ENCODE results near the gene ADAP1.
"Not testable (repeated sequence)": the region's sequence is repeated elsewhere in the genome, so short reads cannot be mapped to it uniquely, and the experiment has no call there.

Gene ADAP1

DNA sequence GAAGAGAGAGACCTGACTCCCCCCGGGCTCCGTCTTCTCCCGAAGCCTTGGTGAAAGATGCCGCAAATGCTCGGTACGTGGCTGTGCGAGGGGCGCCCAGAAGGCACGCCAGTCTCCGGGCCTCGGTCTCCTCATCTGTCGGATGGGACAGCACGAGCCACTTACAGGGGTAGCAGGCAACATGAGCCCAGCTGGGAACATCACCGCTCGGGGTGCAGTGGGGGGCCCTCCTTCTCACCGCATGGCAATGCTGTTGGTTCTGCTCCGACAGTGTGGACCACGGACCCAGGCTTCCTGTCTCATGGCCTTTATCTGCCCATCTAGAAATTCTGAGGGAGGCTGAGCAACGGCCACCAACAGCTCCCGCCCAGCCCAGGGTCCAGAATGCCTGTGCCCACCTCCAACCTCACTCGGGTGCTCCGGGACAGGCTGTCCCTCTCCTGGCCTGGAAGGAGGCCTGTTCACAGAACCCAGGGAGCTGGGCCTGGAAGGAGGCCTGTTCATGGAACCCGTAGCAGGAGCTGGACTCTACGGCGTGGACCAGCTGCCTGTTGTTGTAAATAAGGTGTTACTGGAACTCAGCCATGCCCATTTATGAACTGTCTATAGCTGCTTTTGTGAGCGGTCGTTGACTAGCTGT lies 15.8 kb downstream of the ADAP1 start:
- no peak for DNase-seq (ENCODE audit: low read depth, low spot score)

DNA sequence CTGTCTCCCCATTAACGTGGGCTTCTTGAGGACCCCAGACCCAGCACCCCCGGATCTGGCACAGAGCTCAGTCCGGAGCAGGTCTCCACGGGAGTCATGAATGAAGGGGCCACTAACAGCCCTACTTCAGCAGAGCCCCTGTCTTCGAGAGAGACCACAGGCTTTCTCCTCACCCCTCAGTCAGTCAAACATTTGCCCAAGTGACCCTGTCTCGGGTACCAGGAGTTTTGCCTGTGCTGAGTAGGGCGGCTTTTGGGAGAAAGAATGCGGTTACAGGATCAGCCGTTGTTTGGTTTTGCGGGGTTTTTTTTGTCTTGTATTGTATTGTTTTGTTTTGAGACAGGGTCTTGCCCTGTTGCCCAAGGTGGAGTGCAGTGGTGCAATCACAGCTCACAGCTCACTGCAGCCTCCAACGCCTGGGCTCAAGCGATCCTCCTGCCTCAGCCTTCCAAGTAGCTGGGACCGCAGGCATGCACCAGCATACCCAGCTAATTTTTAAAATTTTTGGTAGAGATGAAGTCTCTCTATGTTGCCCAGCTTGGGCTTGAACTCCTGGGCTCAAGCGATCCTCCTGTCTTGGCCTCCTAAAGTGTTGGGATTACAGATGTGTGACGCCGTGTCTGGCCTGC lies 16.5 kb downstream of the ADAP1 start:
- DNase-seq (ENCODE audit: low read depth, low spot score): no peak

DNA sequence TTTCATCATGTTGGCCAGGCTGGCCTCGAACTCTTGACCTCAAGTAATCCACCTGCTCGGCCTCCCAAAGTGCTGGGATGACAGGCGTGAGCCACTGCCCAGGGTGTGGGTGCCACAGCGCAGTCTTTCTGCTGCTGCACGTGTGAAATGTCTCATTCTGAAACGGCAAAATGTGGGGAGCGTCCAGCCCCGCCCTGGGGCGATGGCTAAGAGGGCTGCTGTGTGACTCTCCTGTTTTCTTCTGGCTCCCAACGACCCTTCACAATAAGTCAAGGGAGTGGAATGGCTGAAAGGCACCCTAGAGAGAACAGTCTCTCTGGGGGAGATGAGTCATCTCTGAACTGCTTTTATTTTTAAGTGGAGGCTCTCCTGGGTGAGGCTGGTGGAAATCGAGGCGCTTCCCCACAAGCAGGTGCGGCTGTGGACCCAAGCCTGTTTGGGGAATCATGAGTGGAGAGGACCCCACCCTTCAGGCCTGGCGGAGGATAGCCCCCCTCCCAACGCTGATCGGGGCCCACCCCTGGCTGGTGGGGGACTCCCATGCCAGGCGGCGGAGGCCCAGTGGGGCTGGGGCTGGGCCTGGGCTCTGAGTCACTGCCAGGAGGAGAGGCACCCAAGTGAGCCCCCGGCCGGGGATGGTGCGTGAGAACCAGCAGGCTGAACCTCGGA lies 18.0 kb downstream of the ADAP1 start:
- DNase-seq (ENCODE audit: low read depth, low spot score): no peak

DNA sequence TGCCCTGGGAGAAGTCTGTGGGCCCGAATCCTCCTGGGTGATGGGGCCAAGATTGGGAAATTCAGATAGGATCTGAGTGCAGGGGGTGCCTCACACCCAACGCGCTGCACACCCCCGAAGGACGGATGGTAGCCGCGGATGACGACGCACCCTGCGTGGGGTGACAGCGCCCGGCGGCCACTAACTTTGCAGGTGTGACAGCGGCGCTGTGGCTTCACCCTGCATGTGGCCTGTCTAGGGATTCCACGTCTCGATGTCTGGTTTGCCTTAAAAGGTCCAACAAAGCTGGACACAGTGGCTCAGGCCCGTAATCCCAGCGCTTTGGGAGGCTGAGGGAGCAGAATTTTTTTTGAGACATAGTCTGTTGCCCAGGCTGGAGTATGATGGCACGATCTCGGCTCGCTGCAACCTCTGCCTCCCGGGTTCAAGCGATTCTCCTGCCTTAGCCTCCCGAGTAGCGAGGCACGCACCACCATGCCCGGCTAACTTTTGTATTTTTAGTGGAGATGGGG lies 18.6 kb downstream of the ADAP1 start:
- no peak for DNase-seq (ENCODE audit: low read depth, low spot score)

DNA sequence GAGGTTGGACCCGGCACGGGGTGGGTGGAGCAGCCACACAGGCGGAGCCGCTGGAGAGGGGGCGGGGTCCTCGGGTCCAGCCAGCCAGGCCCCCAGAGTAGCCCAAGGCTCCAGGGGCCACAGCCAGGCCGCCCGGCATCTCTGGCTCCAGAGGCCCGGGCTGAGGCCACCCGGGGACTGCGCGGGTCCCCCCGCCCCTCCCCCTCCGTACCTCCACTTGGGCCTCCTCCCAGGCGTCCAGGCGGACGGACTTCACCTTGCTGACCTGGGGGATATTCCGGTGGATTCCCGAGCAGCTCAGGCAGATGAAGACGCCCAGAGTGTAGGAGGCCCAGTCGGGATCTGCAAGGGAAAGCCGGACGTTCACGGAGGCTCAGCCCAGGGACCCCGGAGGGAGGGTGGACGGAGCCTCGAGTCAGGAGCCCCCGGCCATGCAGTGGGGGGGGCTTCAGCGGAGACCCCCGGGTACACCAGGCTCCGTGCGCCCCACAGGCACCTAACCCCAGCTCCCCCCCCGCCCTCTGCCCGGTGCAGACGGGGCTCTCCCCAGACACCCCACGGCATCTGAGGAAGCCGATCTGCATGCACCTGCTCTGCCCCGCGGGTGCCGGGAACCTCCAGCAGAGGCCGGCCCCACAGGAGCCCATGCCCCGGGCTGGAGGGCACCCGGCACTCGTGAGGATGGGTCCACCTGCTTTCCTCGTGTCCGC lies 19.2 kb downstream of the ADAP1 start:
- DNase-seq (ENCODE audit: low read depth, low spot score): no peak

DNA sequence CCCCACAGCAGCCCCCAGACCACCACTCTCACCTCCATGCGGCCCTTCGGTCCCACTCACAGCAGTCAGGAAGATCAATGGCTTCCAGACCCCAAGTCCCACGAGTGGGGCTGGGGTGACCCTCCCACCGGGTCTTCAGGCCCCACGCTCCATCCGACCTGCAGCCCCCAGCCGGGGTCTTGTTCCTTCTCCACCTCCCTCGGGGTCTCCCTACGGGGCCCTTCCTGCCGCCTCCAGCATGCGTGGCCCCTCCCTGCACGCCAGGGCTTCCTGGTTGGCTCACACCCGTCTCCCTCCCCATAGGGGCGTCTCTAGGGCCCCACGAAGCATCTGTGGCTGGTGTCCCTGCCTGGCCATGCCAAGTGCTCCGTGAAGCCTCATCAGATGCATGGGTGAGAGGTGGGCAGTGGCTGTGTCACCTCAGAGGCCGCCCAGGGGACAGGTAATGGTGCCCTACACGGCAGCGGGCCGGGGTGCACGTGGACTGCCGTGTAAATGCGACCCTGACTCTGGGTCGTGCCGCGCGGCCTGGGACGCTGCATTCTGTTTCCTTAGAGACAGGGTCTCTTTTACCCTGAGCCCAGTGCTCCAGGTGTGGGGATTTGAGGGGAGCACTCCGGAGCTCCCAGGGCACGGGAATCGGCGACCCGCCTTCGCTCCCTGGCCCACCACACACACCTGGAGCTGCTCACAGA lies 19.9 kb downstream of the ADAP1 start:
- no peak for DNase-seq (ENCODE audit: low read depth, low spot score)

DNA sequence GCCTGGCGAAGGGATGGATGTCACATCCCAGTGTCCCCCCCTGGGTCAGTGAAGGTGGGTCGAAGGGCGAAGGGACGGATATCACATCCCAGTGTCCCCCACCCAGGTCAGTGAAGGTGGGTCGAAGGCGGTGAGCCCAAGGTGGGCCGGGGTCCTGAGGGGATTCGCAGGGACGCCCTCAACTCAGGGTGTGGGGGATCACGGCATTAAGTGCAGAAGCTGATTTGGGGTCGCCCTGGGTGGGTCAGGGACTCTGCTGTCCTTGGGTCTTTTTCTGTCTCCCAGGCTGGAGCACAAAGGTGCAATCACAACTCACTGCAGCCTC lies 21.9 kb downstream of the ADAP1 start:
- DNase-seq (ENCODE audit: low read depth, low spot score): no peak

DNA sequence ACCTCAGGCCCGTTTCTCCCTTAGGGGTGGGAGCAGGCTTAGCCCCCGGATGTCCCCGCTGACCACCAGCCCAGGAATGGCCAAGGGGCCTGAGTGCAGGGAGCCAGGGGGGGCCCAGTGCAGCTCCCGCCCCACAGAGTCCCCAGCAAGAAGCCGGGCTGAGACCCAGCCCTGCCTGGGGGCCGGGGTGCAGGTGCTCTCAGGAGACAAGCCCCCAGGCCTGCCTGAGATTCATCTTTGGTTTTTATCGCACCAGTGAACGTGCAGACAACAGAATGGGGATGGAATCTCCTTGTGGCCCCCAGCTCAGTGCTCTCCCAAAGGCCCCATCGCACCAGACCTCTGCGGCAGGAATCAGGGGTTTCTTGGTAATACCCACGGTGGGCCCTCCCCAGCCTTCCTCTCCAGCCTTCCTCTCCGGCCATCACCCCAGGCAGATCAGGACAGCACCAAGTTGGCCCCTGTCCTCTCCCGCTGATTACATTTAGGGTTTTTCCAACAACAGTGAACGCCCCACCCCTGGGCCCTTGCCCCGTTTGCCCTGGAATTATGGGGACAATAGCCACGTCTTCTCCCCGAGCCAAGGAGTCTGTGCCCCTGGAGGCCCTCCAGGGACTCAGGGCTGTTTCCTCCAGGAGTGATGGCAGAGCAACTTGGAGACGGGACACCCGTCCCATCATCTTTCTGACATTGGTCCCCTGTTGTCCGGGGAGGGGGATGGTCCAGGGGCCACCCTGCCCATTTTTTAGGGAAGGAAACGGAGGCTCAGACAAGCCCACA lies 22.4 kb downstream of the ADAP1 start:
- DNase-seq (ENCODE audit: low read depth, low spot score): no peak

DNA sequence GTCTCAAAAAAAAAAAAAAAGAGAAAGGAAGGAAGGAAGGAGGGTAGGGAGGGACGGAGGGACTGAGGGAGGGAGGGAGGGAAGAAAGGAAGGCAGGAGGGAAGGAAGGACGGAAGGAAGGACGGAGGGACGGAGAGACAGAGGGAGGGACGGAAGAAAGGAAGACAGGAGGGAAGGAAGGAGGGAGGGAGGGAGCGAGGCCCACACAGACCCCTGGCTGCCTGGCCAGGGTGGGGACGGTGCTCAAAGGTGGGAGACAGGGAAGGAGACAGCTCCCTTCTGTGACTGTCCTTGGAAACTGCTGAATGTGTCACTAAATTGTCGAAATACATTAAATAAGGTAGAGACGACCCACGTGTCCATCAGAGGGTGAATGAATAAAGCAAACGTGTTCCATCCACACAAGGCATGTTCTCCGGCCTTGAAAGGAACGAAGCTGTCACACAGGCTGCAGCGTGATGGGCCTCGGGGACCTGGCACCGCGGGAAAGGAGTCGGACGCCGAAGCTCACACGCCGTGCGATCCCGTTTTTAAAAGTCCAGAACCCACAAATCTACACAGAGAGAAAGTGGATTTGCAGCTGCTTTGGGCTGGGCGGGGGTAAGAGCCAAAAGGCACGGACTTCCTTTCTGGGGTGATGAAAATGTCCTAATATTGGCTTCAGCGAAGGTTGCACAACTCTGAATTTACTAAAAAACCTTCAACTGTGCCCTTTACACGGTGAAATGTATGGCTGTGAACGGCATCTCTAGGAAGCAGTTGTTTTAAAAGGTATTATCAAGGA lies 23.3 kb downstream of the ADAP1 start:
- DNase-seq (ENCODE audit: low read depth, low spot score): no peak

DNA sequence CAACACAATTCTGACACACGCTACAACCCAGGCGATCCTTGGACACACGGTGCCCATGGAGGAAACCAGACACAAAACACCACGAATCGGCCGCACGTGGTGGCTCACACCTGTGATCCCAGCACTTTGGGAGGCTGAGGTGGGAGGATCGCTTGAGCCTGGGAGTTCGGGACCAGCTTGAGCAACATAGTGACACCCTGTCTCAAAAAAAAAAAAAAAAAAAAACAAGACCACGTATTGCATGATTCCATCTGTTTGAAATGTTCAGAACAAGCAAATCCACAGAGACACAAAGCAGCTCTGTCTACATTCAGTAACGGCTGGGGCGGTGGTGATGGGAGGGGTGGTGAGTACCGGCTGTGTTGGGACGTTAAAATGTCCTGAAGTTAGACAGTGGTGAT lies 25.2 kb downstream of the ADAP1 start:
- no peak for DNase-seq (ENCODE audit: low read depth, low spot score)

DNA sequence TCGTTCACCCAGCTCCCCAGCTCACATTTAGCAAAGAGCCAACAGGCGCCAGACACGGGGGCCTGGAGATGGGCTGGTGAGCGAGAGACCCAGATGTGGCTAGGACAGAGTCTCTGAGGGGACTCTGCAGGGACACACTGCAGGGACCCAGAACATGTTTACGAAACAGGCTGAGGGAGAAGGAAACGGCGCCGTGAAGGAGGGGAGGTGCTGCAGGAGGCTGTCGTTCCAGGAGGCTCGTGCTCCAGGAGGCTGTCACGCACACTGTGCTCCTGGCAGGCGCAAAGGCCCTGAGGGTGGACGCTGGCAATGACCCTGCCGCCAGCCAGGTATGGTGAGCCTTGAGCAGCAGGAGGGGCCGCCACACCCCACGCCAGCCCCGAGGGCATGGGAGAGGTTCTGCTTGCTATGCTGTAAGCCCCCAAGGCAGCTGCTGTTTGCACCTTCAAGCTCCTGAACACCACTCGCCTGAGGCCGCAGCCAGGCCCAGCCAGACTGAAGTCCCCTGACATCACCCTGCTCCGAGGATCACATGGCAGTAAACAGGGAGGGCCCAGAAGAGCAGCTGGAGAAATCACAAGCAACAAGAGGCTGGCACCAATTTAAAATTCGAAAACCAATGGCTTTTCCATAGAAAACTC lies 27.3 kb downstream of the ADAP1 start:
- no peak for DNase-seq (ENCODE audit: low read depth, low spot score)

DNA sequence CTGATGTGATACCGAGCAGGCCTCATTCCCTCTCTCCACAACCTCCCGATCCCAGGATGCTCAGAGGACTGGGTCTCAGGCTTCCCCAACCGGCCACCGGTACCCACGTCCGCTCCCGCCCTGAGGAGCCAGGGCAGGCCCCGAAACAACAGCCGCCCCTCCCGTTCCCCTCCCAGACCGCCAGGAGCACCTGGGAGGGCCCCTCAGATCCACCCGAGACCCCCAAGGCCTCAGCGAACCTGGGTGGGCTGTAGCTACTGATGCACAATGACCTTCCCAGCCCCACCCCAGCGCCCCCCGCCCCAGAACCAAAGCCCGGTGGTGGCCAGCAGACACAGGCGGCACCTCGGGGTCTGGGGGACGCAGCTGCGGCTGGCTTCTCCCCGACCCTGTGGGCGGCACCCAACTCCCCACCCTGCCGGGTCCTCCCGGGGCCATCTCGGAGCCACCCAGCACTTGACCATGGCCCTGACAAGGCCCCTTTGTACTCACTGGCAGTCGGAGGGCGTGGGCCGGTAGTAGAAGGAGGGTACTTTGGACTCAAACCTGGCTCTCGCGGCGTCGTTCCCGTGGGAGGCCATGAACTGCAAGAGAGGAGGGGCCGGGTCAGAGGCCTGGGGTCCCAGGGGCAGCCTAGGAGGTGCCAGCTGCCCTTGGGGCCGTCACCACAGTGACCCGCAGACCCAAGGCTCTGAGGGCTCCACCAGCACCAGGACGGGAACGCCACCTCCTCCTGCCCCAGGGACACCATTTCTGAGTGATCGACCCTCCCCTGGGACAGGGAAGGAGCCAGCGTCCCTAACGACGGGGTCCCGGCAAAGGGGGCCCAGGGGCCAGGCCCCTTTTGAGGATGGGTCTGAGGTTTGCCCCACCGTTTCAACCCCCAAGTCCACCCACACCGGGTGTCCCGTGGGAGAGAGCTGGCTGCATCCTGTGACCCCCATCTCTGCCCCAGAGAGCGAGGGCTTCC lies 28.1 kb downstream of the ADAP1 start:
- DNase-seq (ENCODE audit: low read depth, low spot score): no peak

DNA sequence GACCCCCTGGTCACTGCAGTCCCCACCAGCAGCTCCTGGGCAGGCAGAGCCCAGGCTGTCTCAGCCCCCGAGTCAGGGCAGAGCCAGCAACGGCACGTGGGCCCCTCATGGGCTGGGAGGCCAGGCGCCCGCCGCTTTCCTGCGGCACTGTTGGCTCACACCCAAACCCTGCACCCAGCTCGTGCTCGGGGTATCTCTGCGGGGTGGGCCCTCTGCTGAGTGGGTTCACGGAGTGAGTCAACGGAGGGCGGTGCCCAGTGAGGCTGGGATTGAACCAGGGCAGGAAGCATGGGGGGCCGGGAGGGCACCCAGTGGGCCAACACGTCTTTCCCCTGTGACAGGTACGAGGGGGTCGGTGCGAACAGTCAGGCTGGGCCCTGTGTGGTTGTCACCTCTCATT lies 28.9 kb downstream of the ADAP1 start:
- DNase-seq (ENCODE audit: low read depth, low spot score): peak; percentile 45

DNA sequence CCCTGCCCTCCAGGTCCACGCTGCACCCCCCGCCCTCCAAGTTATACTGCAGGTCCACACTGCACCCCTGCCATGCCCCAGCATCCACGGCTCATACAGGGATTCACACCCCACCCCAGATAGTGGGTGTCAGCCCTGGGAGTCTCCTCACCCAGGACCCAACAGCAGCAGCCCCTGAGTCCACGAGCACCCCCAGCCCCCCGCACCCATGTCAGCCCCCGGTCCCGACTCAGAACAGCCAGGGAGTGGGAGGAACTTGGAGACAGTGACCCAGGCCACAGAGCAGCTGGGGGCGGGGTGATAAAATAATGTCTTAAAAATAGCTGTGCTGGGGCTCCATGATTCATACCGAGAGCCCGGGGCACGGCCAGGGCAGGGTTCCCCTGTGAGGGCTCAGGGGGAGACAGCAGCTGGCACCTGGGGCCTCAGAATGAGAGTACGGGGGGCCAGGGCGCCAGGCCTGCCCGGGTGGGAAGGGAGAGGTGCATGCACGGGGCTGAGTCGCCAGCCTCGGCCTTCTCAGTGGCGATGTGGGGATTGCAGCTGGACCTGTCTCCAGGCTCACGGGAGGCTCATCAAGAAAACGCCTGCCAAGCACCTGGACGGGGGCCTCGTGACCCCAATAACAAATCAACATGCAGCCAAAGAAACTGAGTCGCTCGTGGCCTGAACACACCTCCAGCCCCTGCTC lies 29.8 kb downstream of the ADAP1 start:
- DNase-seq (ENCODE audit: low read depth, low spot score): peak; percentile 54

DNA sequence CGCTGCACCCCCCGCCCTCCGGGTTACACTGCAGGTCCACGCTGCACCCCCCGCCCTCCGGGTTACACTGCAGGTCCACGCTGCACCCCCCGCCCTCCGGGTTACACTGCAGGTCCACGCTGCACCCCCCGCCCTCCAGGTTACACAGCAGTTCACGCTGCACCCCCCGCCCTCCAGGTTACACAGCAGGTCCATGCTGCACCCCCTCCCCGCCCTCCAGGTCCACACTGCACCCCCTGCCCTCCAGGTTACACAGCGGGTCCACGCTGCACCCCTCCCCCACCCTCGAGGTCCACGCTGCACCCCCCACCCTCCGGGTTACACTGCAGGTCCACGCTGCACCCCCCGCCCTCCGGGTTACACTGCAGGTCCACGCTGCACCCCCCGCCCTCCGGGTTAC lies 30.4 kb downstream of the ADAP1 start:
- not testable (repeated sequence) for DNase-seq (ENCODE audit: low read depth, low spot score)

DNA sequence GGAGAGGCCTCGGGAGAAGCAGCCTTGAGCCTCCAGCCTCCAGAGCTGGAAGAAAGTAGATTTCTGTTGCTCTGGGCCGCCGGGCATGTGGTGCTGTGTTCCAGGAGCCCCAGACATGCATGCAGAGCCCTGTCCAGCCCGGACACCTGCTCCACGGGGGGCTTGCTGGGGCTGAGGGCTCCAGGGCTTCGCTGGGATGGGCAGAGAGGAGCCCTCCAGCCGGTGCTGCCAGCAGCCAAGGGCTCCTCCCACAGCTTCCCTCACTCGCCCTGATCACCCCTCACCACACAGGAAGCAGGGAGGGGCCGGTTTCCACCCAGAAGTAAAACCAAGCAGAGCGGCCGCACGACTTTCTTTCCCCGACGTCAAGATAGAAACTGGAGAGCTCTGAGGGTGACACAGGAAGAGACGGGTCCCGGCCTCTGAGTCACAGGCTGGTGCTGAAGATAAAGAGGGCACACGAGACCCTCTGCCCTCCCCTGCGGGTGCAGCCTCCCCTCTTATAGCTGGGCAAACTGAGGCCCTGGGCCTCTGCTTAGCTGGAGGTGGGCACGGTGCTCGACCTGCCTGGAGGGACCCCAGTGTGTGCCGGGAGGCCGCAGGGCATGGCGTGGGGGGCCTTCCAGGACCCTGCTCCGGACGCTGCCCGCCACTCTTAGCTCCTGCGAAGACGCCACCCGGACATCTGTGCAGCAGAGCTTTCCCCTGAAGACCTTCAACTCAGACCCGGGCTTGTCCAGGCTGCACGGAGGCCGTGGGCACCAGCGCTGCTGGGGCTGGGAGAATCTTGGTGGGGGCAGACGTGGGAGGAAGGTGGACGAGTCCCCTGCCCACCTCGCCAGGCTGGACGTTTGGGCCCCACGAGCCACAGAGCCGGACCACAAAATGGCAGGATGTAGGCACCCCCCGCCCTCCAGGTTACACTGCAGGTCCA lies 31.1 kb downstream of the ADAP1 start:
- DNase-seq (ENCODE audit: low read depth, low spot score): peak; percentile 91

Measured in activated naive CD8-positive, alpha-beta T cell treated with anti-CD3 and anti-CD28 coated beads, Interleukin-2, amount 50 U/mL, for 16 hours (primary cell).